GM12878 (cell line): Measurements from ENCODE around the gene NUP210L. TPM values are rescaled to one million over a fixed set of nuclear protein-coding genes. Genes with fewer than 3 reads are reported as not detected.

ENCODE experiments used
- ATAC-seq: fragments of 200-7000 bp; cut with Tn5 transposase; 3 replicates; pipeline ENCODE4 v1.9.1; 2020; ENCODE audit warnings: mild to moderate bottlenecking, moderate library complexity
- BruUV-seq: library from RNA; stranded (reverse); fragments of 400-500 nt; replicated peaks from 2 replicates; lab custom pipeline; 2021; lab: Mats Ljungman, UMichigan
- CTCF ChIA-PET: fragments of 300-600 bp; sonication (Branson Sonifier 250); formaldehyde crosslinking; extraction: SDS; loops from one replicate; lab custom pipeline; 2021; ENCODE audit warnings: inconsistent platforms; lab: Yijun Ruan, JAX
- POLR2A ChIA-PET: fragments of 350-600 bp; formaldehyde crosslinking; extraction: SDS; loops from one replicate; lab custom pipeline; 2021; ENCODE audit warnings: inconsistent platforms; lab: Charles Lee
- RAD21 ChIA-PET: fragments of 300-600 bp; sonication (Branson Sonifier 250); formaldehyde crosslinking; loops from one replicate; lab custom pipeline; 2023; ENCODE audit warnings: antibody characterized with exemption; ENCODE audit not compliant: unreplicated experiment; lab: Charles Lee
- SMC1A ChIA-PET: fragments of 300-600 bp; sonication (Branson Sonifier 250); formaldehyde crosslinking; loops from one replicate; lab custom pipeline; 2023; ENCODE audit not compliant: unreplicated experiment, uncharacterized antibody; lab: Charles Lee
- DNase-seq: peaks from one replicate; pipeline ENCODE4 v3.0.0-alpha.2; 2011; ENCODE audit warnings: low read depth, low spot score
- FAIRE-seq: peaks from 3 replicates; lab custom pipeline; 2011; peaks lifted over from hg19 to GRCh38; lab: Jason Lieb, UNC
- H2AFZ ChIP-seq: 2 replicates; pipeline ENCODE4 v1.6.0; 2011; ENCODE audit warnings: low read depth, low read length, control low read depth; ENCODE audit not compliant: control insufficient read depth
- H3K27ac ChIP-seq: 2 replicates; pipeline ENCODE4 v1.5.1; 2011; ENCODE audit warnings: control low read depth; ENCODE audit not compliant: control insufficient read depth, insufficient read depth
- H3K27me3 ChIP-seq, 2 experiments: replicated peaks in 1 of 2; 2 replicates each; pipeline versions ENCODE4 v1.6.0 to v1.6.1; 2011; ENCODE audit warnings: low read length in 1 of 2; ENCODE audit not compliant: control insufficient read depth in 2 of 2, insufficient read depth in 2 of 2
- H3K36me3 ChIP-seq, 2 experiments: 2 replicates each; pipeline ENCODE4 v1.5.1; 2011; ENCODE audit warnings: low read length in 1 of 2; ENCODE audit not compliant: control insufficient read depth in 2 of 2, insufficient read depth in 2 of 2
- H3K4me1 ChIP-seq: 2 replicates; pipeline ENCODE4 v1.6.1; 2011; ENCODE audit warnings: mild to moderate bottlenecking, low read length, moderate library complexity, mixed read lengths; ENCODE audit not compliant: control insufficient read depth, insufficient read depth
- H3K4me2 ChIP-seq: 2 replicates; pipeline ENCODE4 v1.6.0; 2011; ENCODE audit warnings: control low read depth; ENCODE audit not compliant: control insufficient read depth, insufficient read depth
- H3K4me3 ChIP-seq: fragments of 200-600 bp; sonication (generic); 2 replicates; pipeline ENCODE4 v1.5.1; 2016
- H3K79me2 ChIP-seq: 2 replicates; pipeline ENCODE4 v1.6.0; 2011; ENCODE audit warnings: low read length; ENCODE audit not compliant: control insufficient read depth, insufficient read depth
- H3K9ac ChIP-seq: 2 replicates; pipeline ENCODE4 v1.8.0; 2011; ENCODE audit warnings: low read length, control low read depth, mixed read lengths; ENCODE audit not compliant: control insufficient read depth, insufficient read depth
- H3K9me3 ChIP-seq: replicated peaks from 3 replicates; pipeline ENCODE4 v1.5.1; 2011; ENCODE audit warnings: mild to moderate bottlenecking, low read length; ENCODE audit not compliant: control insufficient read depth, insufficient read depth
- H4K20me1 ChIP-seq: 2 replicates; pipeline ENCODE4 v1.6.0; 2011; ENCODE audit not compliant: control insufficient read depth, insufficient read depth
- EP300 ChIP-seq, 2 experiments: fragments of 150-350 bp in 1 of 2; IDR thresholded peaks; 2 replicates each; pipeline ENCODE4 v1.6.1; 2011 to 2012; ENCODE audit warnings: low read depth in 2 of 2, low read length in 2 of 2, borderline replicate concordance in 1 of 2, improper control_type of control experiment in 1 of 2, inconsistent platforms in 1 of 2; ENCODE audit not compliant: control insufficient read depth in 1 of 2
- ESRRA ChIP-seq: IDR thresholded peaks from 2 replicates; pipeline ENCODE4 v1.6.1; 2012; ENCODE audit warnings: mild to moderate bottlenecking, low read length, improper control_type of control experiment
- NKRF ChIP-seq: fragments of 450-650 bp; conservative IDR thresholded peaks from 2 replicates; pipeline ENCODE4 v1.6.1; 2017; ENCODE audit warnings: mild to moderate bottlenecking, moderate library complexity
- NR2C1 ChIP-seq: fragments of 450-650 bp; IDR thresholded peaks from 2 replicates; pipeline ENCODE4 v1.6.1; 2017; ENCODE audit warnings: antibody characterized with exemption, mild to moderate bottlenecking, moderate library complexity
- RAD51 ChIP-seq: fragments of 450-650 bp; IDR thresholded peaks from 2 replicates; pipeline ENCODE4 v1.6.1; 2016; ENCODE audit warnings: moderate library complexity, mild to moderate bottlenecking, inconsistent platforms
- RFX5 ChIP-seq: IDR thresholded peaks from 2 replicates; pipeline ENCODE4 v1.6.1; 2011; ENCODE audit warnings: low read depth, low read length, improper control_type of control experiment
- STAT3 ChIP-seq: IDR thresholded peaks from 2 replicates; pipeline ENCODE4 v1.6.1; 2011; ENCODE audit warnings: low read depth, low read length, improper control_type of control experiment
- ZNF217 ChIP-seq: fragments of 450-650 bp; IDR thresholded peaks from 2 replicates; pipeline ENCODE4 v1.6.1; 2017; ENCODE audit warnings: antibody characterized with exemption, mild to moderate bottlenecking
- ZNF24 ChIP-seq: fragments of 450-650 bp; IDR thresholded peaks from 2 replicates; pipeline ENCODE4 v1.6.1; 2017; ENCODE audit warnings: antibody characterized with exemption, mild to moderate bottlenecking
- ZZZ3 ChIP-seq: IDR thresholded peaks from 2 replicates; pipeline ENCODE4 v1.6.1; 2011; ENCODE audit warnings: low read depth; ENCODE audit not compliant: control insufficient read depth, insufficient read length
- WGBS: methylation state at CpG from one replicate; pipeline ENCODE4 v1.1.6; 2016; ENCODE audit warnings: low lambda C conversion rate; ENCODE audit not compliant: insufficient replicate concordance, insufficient coverage; ENCODE audit errors: missing lambda C conversion rate; 5-methylcytosine and 5-hydroxymethylcytosine counted together
- in situ Hi-C: fragments of 300-500 bp; cut with MboI; formaldehyde crosslinking; loops from 9 replicates; pipeline ENCODE4 v1.14.3; 2018; ENCODE audit warnings: mixed read lengths
- intact Hi-C: fragments of 100-400 bp; cut with micrococcal nuclease; formaldehyde crosslinking; loops from one replicate; pipeline ENCODE4 v1.14.2; 2022; ENCODE audit not compliant: unreplicated experiment
- polyA plus RNA-seq, 11 experiments: library from polyadenylated mRNA; depleted of rRNA in 4 of 11; unstranded in 6 of 11; stranded (reverse) in 5 of 11; fragments of >200 nt; fragmentation: Nextera tagmentation in 4 of 11; fragmentation: Illumina TruSeq in 1 of 11; extraction: Ambion mirVana in 4 of 11; extraction: Trizol in 1 of 11; gene quantifications; 1 replicate in 1 of 11; 2 replicates in 10 of 11; pipeline versions ENCODE4 v1.2.1 to v1.2.3, GENCODE V29; 2011 to 2016; ENCODE audit warnings: inconsistent platforms in 2 of 11, missing spikeins in 2 of 11, low read depth in 1 of 11
- total RNA-seq, 4 experiments: library from RNA; depleted of rRNA in 3 of 4; stranded (reverse); fragments of >200 nt in 3 of 4; fragmentation: Illumina TruSeq in 1 of 4; extraction: Trizol in 1 of 4; gene quantifications; 2 replicates each; pipeline versions ENCODE4 v1.2.1 to v1.2.3, GENCODE V29; 2013 to 2021
- TF ChIP-seq, protein P1 (sequence below): IDR thresholded peaks from 2 replicates; pipeline ENCODE4 v1.6.1; 2011; ENCODE audit warnings: borderline replicate concordance, low read depth, mild to moderate bottlenecking, moderate library complexity, low read length; ENCODE audit not compliant: insufficient read depth, poor library complexity, severe bottlenecking

NUP210L gene
- total and polyA plus RNA-seq, 10 of the 15 experiments (the other 5 are each of a cell fraction or from before 2014, with no cell fraction given), result 0.04 to 0.08 (median 0.07) TPM; not detected in 7

DNA sequence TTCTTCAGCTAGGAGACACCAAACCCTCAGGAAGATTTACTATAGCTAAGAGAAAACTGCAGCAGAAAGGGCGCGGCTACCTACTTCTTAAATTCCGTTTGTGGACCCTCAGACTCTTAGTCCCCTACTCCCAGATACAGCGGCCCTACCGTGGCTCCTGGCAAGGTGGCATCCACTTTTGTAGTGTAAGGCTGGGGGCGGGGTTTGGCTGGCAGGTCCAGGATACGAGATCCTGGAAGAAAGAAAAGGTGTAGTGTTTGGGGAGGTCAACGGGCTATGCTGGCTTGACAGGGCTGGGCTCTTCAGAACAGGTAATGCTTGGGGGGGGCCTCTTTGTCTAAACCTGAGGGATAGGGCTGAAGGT lies 186.9 kb downstream of the NUP210L start:
- 0% methylated on average over 8 of the region's 8 CpGs for WGBS
- peak overlapping the region; percentile 91 for H3K4me2 ChIP-seq
- TF ChIP-seq ZNF217, result no peak
- TF ChIP-seq NR2C1, result no peak
- 0 out of 4 replicates have a peak, but pooled peaks of 1 of the 2 experiments have one; percentile 10 for TF ChIP-seq EP300 (IDR thresholded peaks at IDR 0.05; ENCODE audit: borderline replicate concordance in 1 of 2, control insufficient read depth in 1 of 2, low read depth in 2 of 2, low read length in 2 of 2)
- TF ChIP-seq, protein P1, sequence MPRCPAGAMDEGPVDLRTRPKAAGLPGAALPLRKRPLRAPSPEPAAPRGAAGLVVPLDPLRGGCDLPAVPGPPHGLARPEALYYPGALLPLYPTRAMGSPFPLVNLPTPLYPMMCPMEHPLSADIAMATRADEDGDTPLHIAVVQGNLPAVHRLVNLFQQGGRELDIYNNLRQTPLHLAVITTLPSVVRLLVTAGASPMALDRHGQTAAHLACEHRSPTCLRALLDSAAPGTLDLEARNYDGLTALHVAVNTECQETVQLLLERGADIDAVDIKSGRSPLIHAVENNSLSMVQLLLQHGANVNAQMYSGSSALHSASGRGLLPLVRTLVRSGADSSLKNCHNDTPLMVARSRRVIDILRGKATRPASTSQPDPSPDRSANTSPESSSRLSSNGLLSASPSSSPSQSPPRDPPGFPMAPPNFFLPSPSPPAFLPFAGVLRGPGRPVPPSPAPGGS, result no peak
- peak; percentile 45 for TF ChIP-seq NKRF
- no peak for TF ChIP-seq STAT3
- no peak for TF ChIP-seq ZNF24
- no peak for TF ChIP-seq ESRRA
- TF ChIP-seq RAD51, result no peak
- no peak for TF ChIP-seq ZZZ3
- no peak for TF ChIP-seq RFX5
- H3K79me2 ChIP-seq, result peaks cover 36% of the 10 kb centered on the region
- POLR2A ChIA-PET, result interaction anchor here (0.6 to 10.0 kb wide), 11 partner anchors 9 to 369 kb away, joined by 3 to 132 read pairs (median 6); partner anchors contain the start of genes CRTC2, DENND4B, GATAD2B and JTB
- intact Hi-C loops (loop anchor here (1.0 to 5.0 kb wide), 3 partner anchors 23 to 161 kb away; no protein-coding TSS in a partner anchor), in situ Hi-C loops (no loop called here)
- H3K4me1 ChIP-seq, result peaks cover 19% of the 10 kb centered on the region
- DNase-seq, result no peak
- no peaks in the 10 kb centered on the region for H3K9me3 ChIP-seq
- RAD21 ChIA-PET, result interaction anchor here (0.8 to 6.4 kb wide), 11 partner anchors 9 to 208 kb away, joined by 3 to 42 read pairs (median 4); partner anchors contain the start of genes CRTC2, DENND4B, JTB and RAB13
- H2AFZ ChIP-seq, result peak overlapping the region; percentile 90
- peak overlapping the region; percentile 92 for H3K4me3 ChIP-seq
- TSS peak; percentile 64 for BruUV-seq
- SMC1A ChIA-PET, result interaction anchor here (0.9 to 7.7 kb wide), 14 partner anchors 9 to 292 kb away, joined by 3 to 82 read pairs (median 8); partner anchors contain the start of genes CRTC2, DENND4B, GATAD2B and JTB
- H3K27ac ChIP-seq, result peak overlapping the region; percentile 91
- peak overlapping the region; percentile 94 for H3K9ac ChIP-seq
- H4K20me1 ChIP-seq, result no peaks in the 10 kb centered on the region
- ATAC-seq, result no peak
- H3K27me3 ChIP-seq, result no peaks in the 10 kb centered on the region
- 0 out of 4 replicates have a peak, but pooled peaks cover 0 to under 1% of the 10 kb centered on the region in 2 experiments for H3K36me3 ChIP-seq
- FAIRE-seq, result no peak
- CTCF ChIA-PET, result interaction anchor here (0.5 to 7.1 kb wide), 12 partner anchors 9 to 395 kb away, joined by 3 to 64 read pairs (median 14); partner anchors contain the start of genes DENND4B, GATAD2B, JTB and RAB13
